Fibroblast of lung (primary cell): Measurements from ENCODE around the gene RXRA. TPM values are rescaled to one million over a fixed set of nuclear protein-coding genes. Genes with fewer than 3 reads are reported as not detected.

Experiments used
- DNase-seq, 2 donors: peaks; one replicate each; pipeline versions ENCODE4 v3.0.0 to v3.0.0-alpha.2; 2010; ENCODE audit warnings: low read depth in 2 of 2
- H2AFZ ChIP-seq: 2 replicates; pipeline ENCODE4 v1.5.1; 2012; ENCODE audit warnings: low read length, control low read depth, inconsistent platforms
- H3K27ac ChIP-seq: 2 replicates; pipeline ENCODE4 v1.5.1; 2011; ENCODE audit warnings: low read length, control low read depth; ENCODE audit not compliant: insufficient read depth
- H3K27me3 ChIP-seq: 2 replicates; pipeline ENCODE4 v1.5.1; 2011; ENCODE audit warnings: mild to moderate bottlenecking, low read length; ENCODE audit not compliant: control insufficient read depth, insufficient read depth
- H3K36me3 ChIP-seq: 2 replicates; pipeline ENCODE4 v1.5.1; 2011; ENCODE audit warnings: low read length; ENCODE audit not compliant: control insufficient read depth, insufficient read depth
- H3K4me1 ChIP-seq: 2 replicates; pipeline ENCODE4 v1.5.1; 2011; ENCODE audit warnings: low read length; ENCODE audit not compliant: control insufficient read depth, insufficient read depth; ENCODE audit errors: extremely low read depth
- H3K4me2 ChIP-seq: 2 replicates; pipeline ENCODE4 v1.5.1; 2011; ENCODE audit warnings: low read length, control low read depth; ENCODE audit not compliant: insufficient read depth; ENCODE audit errors: extremely low read depth
- H3K4me3 ChIP-seq, 4 experiments: fragments of 200-600 bp in 1 of 4; sonication (generic) in 1 of 4; replicated peaks in 1 of 4; 2 replicates each; pipeline ENCODE4 v1.5.1; 2011 to 2016; ENCODE audit warnings: low read length in 4 of 4, low read depth in 3 of 4, mild to moderate bottlenecking in 3 of 4, control low read depth in 2 of 4, inconsistent platforms in 1 of 4, mixed read lengths in 1 of 4; ENCODE audit not compliant: insufficient read depth in 1 of 4; ENCODE audit errors: control extremely low read depth in 1 of 4
- H3K79me2 ChIP-seq: 2 replicates; pipeline ENCODE4 v1.5.1; 2012; ENCODE audit warnings: mild to moderate bottlenecking, low read length, inconsistent platforms; ENCODE audit not compliant: control insufficient read depth, insufficient read depth
- H3K9ac ChIP-seq: 2 replicates; pipeline ENCODE4 v1.5.1; 2011; ENCODE audit warnings: mild to moderate bottlenecking, low read length, control low read depth; ENCODE audit not compliant: insufficient read depth
- H3K9me3 ChIP-seq: 2 replicates; pipeline ENCODE4 v1.5.1; 2012; ENCODE audit warnings: low read depth, low read length; ENCODE audit not compliant: control insufficient read depth, insufficient read depth
- H4K20me1 ChIP-seq: 2 replicates; pipeline ENCODE4 v1.5.1; 2011; ENCODE audit warnings: low read length; ENCODE audit not compliant: control insufficient read depth, insufficient read depth; ENCODE audit errors: extremely low read depth
- EZH2 ChIP-seq: IDR thresholded peaks from 2 replicates; pipeline ENCODE4 v1.5.1; 2012; ENCODE audit warnings: low read length, control low read depth, mild to moderate bottlenecking; ENCODE audit errors: missing control alignments
- polyA plus RNA-seq, 2 donors: library from polyadenylated mRNA; depleted of rRNA in 1 of 2; stranded (reverse) in 1 of 2; unstranded in 1 of 2; fragments of >200 nt; gene quantifications; 2 replicates each; pipeline ENCODE4 v1.2.1, GENCODE V29; 2011 to 2012; ENCODE audit warnings: missing spikeins in 1 of 2
- total RNA-seq: library from RNA; depleted of rRNA; stranded (reverse); fragments of >200 nt; gene quantifications from 2 replicates; pipeline ENCODE4 v1.2.1, GENCODE V29; 2014
- TF ChIP-seq, protein P1 (sequence below), 2 donors: IDR thresholded peaks in 1 of 2; conservative IDR thresholded peaks in 1 of 2; 1 replicate in 1 of 2; 2 replicates in 1 of 2; pipeline ENCODE4 v1.5.1; 2011 to 2012; ENCODE audit warnings: low read length in 2 of 2, control low read depth in 1 of 2, inconsistent platforms in 1 of 2, low read depth in 1 of 2, mild to moderate bottlenecking in 1 of 2

Gene RXRA
- total and polyA plus RNA-seq, 2 donors (not counting 1 experiment from before 2014, with no cell fraction given) = 13.3 to 14.9 TPM

DNA sequence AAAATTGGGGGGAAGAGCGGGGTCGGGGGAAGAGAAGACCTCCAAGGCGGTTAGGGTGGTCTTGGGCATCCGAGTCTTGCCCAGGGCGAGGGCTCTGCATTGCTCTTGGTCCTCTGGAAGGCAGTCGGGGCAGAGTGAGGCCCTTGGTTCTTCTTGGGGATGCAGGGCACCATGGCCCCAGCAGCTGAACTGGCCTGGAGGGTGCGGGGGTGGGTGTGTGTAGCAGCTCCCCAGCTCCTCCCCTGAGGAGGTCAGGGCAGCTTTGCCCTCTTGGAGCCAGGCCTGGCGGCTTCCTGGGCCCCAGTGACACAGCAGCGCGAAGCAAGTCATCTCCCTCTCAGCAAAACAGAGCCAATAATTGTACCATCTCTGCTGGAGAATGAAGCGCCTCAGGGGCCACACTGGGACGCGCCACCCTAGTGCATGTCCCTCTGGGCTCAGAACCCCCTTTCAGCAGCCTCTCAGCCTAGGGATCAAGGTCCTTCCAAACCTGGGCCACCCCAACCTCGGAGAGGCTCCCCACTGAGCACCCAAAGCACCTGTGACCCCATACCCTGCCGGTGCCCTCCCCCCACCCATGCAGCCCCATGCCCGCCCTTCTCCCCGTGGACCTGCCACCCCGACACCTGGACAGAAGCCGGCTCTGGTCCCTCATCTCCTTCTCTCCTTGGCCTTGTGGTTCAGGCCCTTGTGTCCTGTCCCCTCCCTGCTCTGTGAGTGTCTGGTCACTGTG, 10.4 kb upstream of the RXRA start:
- no peak for DNase-seq
- Histone ChIP-seq H3K9me3 (no peaks in the 10 kb centered on the region), H2AFZ (no peak overlapping the region), H3K36me3 (no peaks in the 10 kb centered on the region), H3K4me3 (no peak overlapping the region), H3K9ac (no peak overlapping the region), H4K20me1 (no peaks in the 10 kb centered on the region), H3K27me3 (peaks cover 4% of the 10 kb centered on the region), H3K4me1 (peaks cover 9% of the 10 kb centered on the region), H3K79me2 (no peaks in the 10 kb centered on the region), H3K27ac (no peak overlapping the region), H3K4me2 (no peak overlapping the region)
- no peak for TF ChIP-seq EZH2
- TF ChIP-seq, protein P1, sequence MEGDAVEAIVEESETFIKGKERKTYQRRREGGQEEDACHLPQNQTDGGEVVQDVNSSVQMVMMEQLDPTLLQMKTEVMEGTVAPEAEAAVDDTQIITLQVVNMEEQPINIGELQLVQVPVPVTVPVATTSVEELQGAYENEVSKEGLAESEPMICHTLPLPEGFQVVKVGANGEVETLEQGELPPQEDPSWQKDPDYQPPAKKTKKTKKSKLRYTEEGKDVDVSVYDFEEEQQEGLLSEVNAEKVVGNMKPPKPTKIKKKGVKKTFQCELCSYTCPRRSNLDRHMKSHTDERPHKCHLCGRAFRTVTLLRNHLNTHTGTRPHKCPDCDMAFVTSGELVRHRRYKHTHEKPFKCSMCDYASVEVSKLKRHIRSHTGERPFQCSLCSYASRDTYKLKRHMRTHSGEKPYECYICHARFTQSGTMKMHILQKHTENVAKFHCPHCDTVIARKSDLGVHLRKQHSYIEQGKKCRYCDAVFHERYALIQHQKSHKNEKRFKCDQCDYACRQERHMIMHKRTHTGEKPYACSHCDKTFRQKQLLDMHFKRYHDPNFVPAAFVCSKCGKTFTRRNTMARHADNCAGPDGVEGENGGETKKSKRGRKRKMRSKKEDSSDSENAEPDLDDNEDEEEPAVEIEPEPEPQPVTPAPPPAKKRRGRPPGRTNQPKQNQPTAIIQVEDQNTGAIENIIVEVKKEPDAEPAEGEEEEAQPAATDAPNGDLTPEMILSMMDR (conservative IDR thresholded peaks at IDR 0.05 in 1 of 2, IDR thresholded peaks at IDR 0.05 in 1 of 2; ENCODE audit: low read depth in 1 of 2, low read length in 2 of 2) = no peak

DNA sequence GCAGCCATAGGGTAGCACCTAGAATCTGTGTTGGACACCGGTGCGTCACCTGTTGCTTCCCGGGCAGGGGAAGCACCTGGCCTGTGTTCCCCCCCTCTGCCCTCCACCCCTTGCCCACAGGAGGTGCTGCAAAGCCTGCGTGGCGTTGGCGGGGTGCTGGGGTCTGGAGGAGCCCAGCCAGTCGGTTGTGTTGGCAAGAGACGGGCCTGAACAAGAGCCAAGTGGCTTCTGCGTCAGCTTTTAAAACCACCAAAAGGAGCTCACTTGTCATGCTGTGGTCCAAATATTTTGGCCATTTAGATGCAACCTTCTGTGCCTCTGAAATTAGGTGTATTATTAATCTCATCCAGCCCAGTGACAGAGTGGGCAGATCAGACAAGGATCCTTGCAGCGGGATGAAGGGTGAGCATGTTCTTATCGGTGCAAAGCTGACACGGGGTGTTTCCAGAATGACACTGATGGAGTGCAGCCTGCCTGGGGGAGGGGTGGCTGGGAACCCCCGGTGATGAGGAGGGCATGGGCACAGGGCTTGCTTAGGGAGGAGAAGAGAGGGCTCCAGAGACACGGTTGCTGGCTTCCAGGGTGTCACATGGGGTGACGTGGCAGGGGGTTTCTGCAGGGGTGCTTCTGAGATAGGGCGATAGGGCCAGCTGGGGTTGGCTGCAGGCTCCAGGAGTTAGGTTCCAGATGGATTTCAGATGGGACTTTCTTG, 9.7 kb upstream of the RXRA start:
- H3K9ac ChIP-seq = no peak overlapping the region
- peak; percentile 51 to 83 for DNase-seq
- no peak overlapping the region for H2AFZ ChIP-seq
- no peaks in the 10 kb centered on the region for H4K20me1 ChIP-seq
- H3K4me3 ChIP-seq = no peak overlapping the region
- H3K36me3 ChIP-seq = no peaks in the 10 kb centered on the region
- H3K27me3 ChIP-seq = peaks cover 4% of the 10 kb centered on the region
- no peak for TF ChIP-seq EZH2
- TF ChIP-seq, protein P1 (conservative IDR thresholded peaks at IDR 0.05 in 1 of 2, IDR thresholded peaks at IDR 0.05 in 1 of 2; ENCODE audit: low read depth in 1 of 2, low read length in 2 of 2) = no peak
- H3K4me2 ChIP-seq = no peak overlapping the region
- H3K79me2 ChIP-seq = no peaks in the 10 kb centered on the region
- no peak overlapping the region for H3K27ac ChIP-seq
- H3K9me3 ChIP-seq = no peaks in the 10 kb centered on the region
- H3K4me1 ChIP-seq = peaks cover 9% of the 10 kb centered on the region

DNA sequence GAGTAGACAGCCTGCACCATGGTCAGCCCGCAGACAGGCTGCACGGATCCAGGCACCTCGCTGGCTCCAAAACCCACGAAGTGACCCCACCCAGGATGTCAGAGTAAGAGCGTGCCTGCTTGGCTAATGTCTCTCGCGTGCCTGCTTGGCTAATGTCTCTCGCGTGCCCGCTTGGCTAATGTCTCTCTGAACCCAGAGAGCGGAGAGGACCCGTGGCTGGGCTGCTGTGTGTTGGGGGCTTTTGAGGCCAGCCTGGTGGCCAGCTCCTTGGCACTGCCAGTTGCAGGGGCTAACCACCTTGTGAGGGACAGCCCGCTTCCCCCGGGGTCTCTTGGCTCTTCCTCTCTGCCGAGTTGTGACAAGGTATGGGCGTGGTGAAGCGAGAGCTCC, 8.9 kb upstream of the RXRA start:
- H4K20me1 ChIP-seq = no peaks in the 10 kb centered on the region
- H3K9ac ChIP-seq = no peak overlapping the region
- H3K79me2 ChIP-seq = no peaks in the 10 kb centered on the region
- H3K4me3 ChIP-seq = no peak overlapping the region
- no peaks in the 10 kb centered on the region for H3K36me3 ChIP-seq
- peak overlapping the region; percentile 51 for H3K4me2 ChIP-seq
- H3K27ac ChIP-seq = no peak overlapping the region
- no peak for DNase-seq
- H3K27me3 ChIP-seq = peaks cover 4% of the 10 kb centered on the region
- peaks cover 9% of the 10 kb centered on the region for H3K4me1 ChIP-seq
- TF ChIP-seq, protein P1 (conservative IDR thresholded peaks at IDR 0.05 in 1 of 2, IDR thresholded peaks at IDR 0.05 in 1 of 2; ENCODE audit: low read depth in 1 of 2, low read length in 2 of 2) = no peak
- TF ChIP-seq EZH2 = no peak
- no peaks in the 10 kb centered on the region for H3K9me3 ChIP-seq
- no peak overlapping the region for H2AFZ ChIP-seq
